Type B pancreatic cell (in vitro differentiated cells): ENCODE results near the gene ZDHHC9. TPM values are rescaled to one million over a fixed set of nuclear protein-coding genes. Genes with fewer than 3 reads are reported as not detected.

Source experiments
- DNase-seq: peaks from one replicate; pipeline ENCODE4 v3.0.0; 2021; ENCODE audit warnings: mixed read lengths; ENCODE audit not compliant: unreplicated experiment; ENCODE audit errors: extremely low spot score
- H3K27ac Mint-ChIP-seq: 2 replicates; pipeline ENCODE4 v1.8.0; 2021; ENCODE audit warnings: mild to moderate bottlenecking, mixed read lengths
- H3K27me3 Mint-ChIP-seq: 2 replicates; pipeline ENCODE4 v1.8.0; 2021; ENCODE audit warnings: mixed read lengths
- H3K36me3 Mint-ChIP-seq: 2 replicates; pipeline ENCODE4 v1.8.0; 2021; ENCODE audit warnings: mixed read lengths
- H3K4me1 Mint-ChIP-seq: one replicate; pipeline ENCODE4 v1.8.0; 2021; ENCODE audit warnings: mixed read lengths; ENCODE audit not compliant: unreplicated experiment
- H3K4me3 Mint-ChIP-seq: 2 replicates; pipeline ENCODE4 v1.8.0; 2021; ENCODE audit warnings: mild to moderate bottlenecking, mixed read lengths
- H3K9me3 Mint-ChIP-seq: 2 replicates; pipeline ENCODE4 v1.8.0; 2021; ENCODE audit warnings: mixed read lengths
- total RNA-seq: library from RNA; stranded (reverse); gene quantifications from 2 replicates; pipeline ENCODE4 v1.2.1, GENCODE V29; 2021; ENCODE audit warnings: low replicate concordance
- TF ChIP-seq, protein P1 (sequence below): fragments of 200-600 bp; sonication (generic); conservative IDR thresholded peaks from 2 replicates; pipeline ENCODE4 v1.5.0; 2021; ENCODE audit warnings: antibody characterized with exemption, mild to moderate bottlenecking

Gene ZDHHC9
- total RNA-seq, 1 donor from 2014 or later: 35.3 TPM

DNA sequence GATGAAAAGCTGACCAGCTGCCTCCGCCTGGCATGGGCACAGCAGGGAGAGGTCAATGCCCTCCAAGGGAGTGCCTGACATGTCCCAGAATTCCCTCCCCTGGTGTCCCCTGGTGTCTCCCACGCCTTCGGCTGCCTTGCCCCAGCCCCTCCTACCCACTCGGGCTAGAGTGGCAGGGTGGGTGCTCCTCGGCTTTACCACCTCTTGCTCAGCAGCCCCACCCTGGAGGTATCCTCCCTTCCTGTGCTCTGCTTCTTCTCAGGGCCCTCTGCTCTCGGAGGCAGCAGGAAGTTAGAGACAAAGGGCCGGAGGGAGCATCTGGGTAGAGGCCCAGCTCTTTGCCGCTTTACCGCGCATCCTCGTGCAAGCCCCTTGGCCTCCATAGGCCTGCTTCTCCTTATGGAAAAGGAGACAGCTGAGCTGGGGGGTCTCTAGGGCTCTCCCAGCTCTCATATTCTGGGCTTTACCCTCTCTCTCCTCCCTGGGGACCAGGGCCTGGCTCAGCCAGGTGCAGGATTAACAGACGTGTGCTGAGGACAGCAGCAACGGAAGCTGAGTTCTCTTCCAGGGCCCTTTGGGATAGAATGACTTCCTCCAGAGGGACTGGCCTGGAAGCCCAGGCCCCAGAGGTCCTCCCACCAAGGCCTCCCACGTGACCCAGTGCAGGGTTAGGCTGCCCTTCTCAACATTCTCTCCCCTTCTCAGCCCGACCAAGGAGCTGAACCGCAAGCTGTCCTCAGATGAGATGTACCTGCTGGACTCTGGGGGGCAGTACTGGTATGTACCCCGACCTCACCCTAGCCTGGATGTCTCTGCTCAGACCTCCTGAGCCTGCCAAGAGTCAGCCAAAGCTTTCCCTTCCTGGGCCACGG lies 87.7 kb downstream of the ZDHHC9 start:
- H3K36me3 Mint-ChIP-seq: no peaks in the 10 kb centered on the region
- DNase-seq: no peak

DNA sequence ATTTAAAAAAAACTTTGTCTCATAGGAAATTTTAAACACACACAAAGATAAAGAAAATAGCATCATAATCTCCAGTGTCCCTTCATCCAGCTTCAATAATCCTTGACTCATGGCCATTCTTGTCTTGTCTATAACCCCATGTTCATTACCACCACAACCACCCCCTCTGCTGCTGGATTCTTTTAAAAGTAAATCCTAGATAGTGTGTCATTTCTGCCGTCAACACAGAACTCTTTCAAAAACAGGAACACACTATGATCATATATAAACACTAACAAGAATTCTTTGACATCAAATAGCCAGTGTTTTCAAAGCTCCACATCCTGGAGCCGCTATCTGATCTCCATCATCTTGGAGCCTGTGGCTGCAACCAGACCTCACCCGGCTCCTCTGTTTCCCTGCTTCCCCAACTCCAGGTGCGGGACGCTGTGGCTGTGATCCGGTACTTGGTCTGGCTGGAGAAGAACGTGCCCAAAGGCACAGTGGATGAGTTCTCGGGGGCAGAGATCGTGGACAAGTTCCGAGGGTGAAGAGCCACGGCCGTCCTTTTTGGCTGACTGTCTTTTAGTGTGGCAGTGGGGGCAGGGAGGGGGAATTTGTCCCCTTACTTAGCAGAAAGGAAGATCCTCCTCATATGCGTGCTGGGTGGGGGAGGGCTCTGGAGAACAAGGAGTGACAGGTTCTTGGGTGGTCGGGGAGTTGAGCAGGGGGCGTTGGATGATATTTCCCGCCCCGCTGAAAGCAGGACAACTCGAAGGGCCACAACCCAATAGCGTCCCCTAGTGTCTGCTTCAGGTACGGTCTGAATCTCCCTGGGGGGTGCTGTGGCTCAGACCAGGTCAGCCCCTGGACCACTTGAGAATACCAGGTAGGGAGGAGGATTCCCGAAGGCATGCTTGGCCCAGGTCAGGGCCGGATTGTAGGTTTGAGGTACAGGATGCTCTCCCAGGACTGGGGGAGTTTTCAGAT lies 89.3 kb downstream of the ZDHHC9 start:
- Mint-ChIP-seq H3K9me3 (no peaks in the 10 kb centered on the region), H3K27ac (no peak overlapping the region), H3K4me3 (no peak overlapping the region), H3K27me3 (no peaks in the 10 kb centered on the region), H3K4me1 (no peaks in the 10 kb centered on the region), H3K36me3 (no peaks in the 10 kb centered on the region)
- DNase-seq: no peak
- TF ChIP-seq, protein P1, sequence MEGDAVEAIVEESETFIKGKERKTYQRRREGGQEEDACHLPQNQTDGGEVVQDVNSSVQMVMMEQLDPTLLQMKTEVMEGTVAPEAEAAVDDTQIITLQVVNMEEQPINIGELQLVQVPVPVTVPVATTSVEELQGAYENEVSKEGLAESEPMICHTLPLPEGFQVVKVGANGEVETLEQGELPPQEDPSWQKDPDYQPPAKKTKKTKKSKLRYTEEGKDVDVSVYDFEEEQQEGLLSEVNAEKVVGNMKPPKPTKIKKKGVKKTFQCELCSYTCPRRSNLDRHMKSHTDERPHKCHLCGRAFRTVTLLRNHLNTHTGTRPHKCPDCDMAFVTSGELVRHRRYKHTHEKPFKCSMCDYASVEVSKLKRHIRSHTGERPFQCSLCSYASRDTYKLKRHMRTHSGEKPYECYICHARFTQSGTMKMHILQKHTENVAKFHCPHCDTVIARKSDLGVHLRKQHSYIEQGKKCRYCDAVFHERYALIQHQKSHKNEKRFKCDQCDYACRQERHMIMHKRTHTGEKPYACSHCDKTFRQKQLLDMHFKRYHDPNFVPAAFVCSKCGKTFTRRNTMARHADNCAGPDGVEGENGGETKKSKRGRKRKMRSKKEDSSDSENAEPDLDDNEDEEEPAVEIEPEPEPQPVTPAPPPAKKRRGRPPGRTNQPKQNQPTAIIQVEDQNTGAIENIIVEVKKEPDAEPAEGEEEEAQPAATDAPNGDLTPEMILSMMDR: peak; percentile 48

More for the DNA sequence above, 87.7 kb downstream of the ZDHHC9 start:
- H3K27me3 Mint-ChIP-seq: no peaks in the 10 kb centered on the region
- H3K4me3 Mint-ChIP-seq: no peak overlapping the region
- no peaks in the 10 kb centered on the region for H3K9me3 Mint-ChIP-seq
- no peaks in the 10 kb centered on the region for H3K4me1 Mint-ChIP-seq
- TF ChIP-seq, protein P1: no peak
- no peak overlapping the region for H3K27ac Mint-ChIP-seq

Other genes starting within 250 kb of the ZDHHC9 start
- gene APLN, start 188.9 kb downstream of the ZDHHC9 start, total RNA-seq: 1.0 and 1.2 TPM in 2 replicates
- gene XPNPEP2, start 104.9 kb downstream of the ZDHHC9 start, total RNA-seq: 1.2 and 6.8 TPM in 2 replicates
- not detected in 2 replicates for gene SASH3, start 63.9 kb downstream of the ZDHHC9 start, total RNA-seq
- gene UTP14A, start 62.3 kb upstream of the ZDHHC9 start, total RNA-seq: 21.9 and 22.4 TPM in 2 replicates
- gene BCORL1, start 138.7 kb upstream of the ZDHHC9 start, total RNA-seq: 20.9 and 24.0 TPM in 2 replicates